ENCODE results near the gene DNAH9. TPM values are rescaled to one million over a fixed set of nuclear protein-coding genes. Genes with fewer than 3 reads are reported as not detected.
A peak's percentile ranks its signal among the peaks of the same experiment; 100 is the strongest.

DNAH9 gene
- total and polyA plus RNA-seq, 2 of the 8 experiments (the other 6 are each of a cell fraction or from before 2014, with no cell fraction given), result 0.21 to 0.86 TPM

- H3K4me2 ChIP-seq (ENCODE audit: insufficient read depth in 1 of 2, low read depth in 2 of 2, low read length in 2 of 2), result no peak overlapping the region
- H4K8ac ChIP-seq (ENCODE audit: extremely low read depth, insufficient read depth, low read length), result no peak overlapping the region
- H3K4me3 ChIP-seq (ENCODE audit: extremely low read depth in 1 of 4, insufficient read depth in 2 of 4, low read depth in 3 of 4, low read length in 4 of 4), result no peak overlapping the region
- no peak overlapping the region for H3K56ac ChIP-seq (replicated peaks; ENCODE audit: insufficient read length, low read depth, low read length)
- 79% methylated on average over 10 of the region's 10 CpGs; no CpG with 5 or more reads in 1 of the 2 experiments for WGBS, 2 experiments (ENCODE audit: extremely low coverage in 1 of 2, insufficient coverage in 1 of 2, insufficient read length in 1 of 2, insufficient replicate concordance in 2 of 2, low coverage in 1 of 2, low lambda C conversion rate in 2 of 2, missing lambda C conversion rate in 1 of 2)
- H3K4me1 ChIP-seq (replicated peaks in 1 of 4; ENCODE audit: control insufficient read depth in 3 of 4, insufficient read depth in 4 of 4, low read length in 3 of 4), result no peaks in the 10 kb centered on the region
- no peak overlapping the region for H3K14ac ChIP-seq (ENCODE audit: insufficient read length)
- no peaks in the 10 kb centered on the region for H3K79me1 ChIP-seq (ENCODE audit: low read depth, low read length)
- H3K79me2 ChIP-seq (ENCODE audit: control insufficient read depth in 1 of 2, insufficient read depth in 2 of 2, low read length in 2 of 2), result no peaks in the 10 kb centered on the region
- ChIA-PET CTCF (ENCODE audit: partially characterized antibody) (interaction anchor here (0.7 to 1.2 kb wide), 4 partner anchors 13 to 108 kb away, joined by 3 to 6 read pairs (median 3); no protein-coding TSS in a partner anchor), POLR2A (ENCODE audit: partially characterized antibody) (interaction anchor here (0.9 kb wide), 1 partner anchor 119 kb away, joined by 3 read pairs; no protein-coding TSS in a partner anchor)
- no peak overlapping the region for H3K9ac ChIP-seq (replicated peaks in 1 of 4; ENCODE audit: extremely low read depth in 1 of 4, low read depth in 3 of 4, low read length in 3 of 4)
- no peak overlapping the region for H2BK20ac ChIP-seq (ENCODE audit: low read length)
- H2BK12ac ChIP-seq (ENCODE audit: low read depth, low read length), result no peak overlapping the region
- no peaks in the 10 kb centered on the region for H3K23me2 ChIP-seq (ENCODE audit: low read depth, low read length)
- no peak overlapping the region for H3K23ac ChIP-seq (ENCODE audit: insufficient read length)
- no peak overlapping the region for H3K18ac ChIP-seq (ENCODE audit: extremely low read depth, low read length)
- H4K5ac ChIP-seq (ENCODE audit: insufficient read length, low read depth, low read length), result no peak overlapping the region
- peaks cover 12 to 17% of the 10 kb centered on the region in 2 experiments; a peak in 3 of 4 replicates for H3K9me3 ChIP-seq (ENCODE audit: insufficient read depth in 2 of 2, low read depth in 1 of 2, low read length in 1 of 2)
- FAIRE-seq (no peak), DNase-seq (ENCODE audit: low read depth in 1 of 2, low spot score in 2 of 2) (no peak)
- peak overlapping the region; percentile 91 for H2AFZ ChIP-seq (ENCODE audit: low read length)
- no peak overlapping the region for H3K4ac ChIP-seq (replicated peaks; ENCODE audit: insufficient read length, low read depth, low read length)
- H2BK120ac ChIP-seq (replicated peaks; ENCODE audit: low read depth, low read length), result no peak overlapping the region
- no peak overlapping the region for H2BK5ac ChIP-seq (ENCODE audit: low read depth, low read length)
- H3K27me3 ChIP-seq (replicated peaks in 1 of 4; ENCODE audit: control insufficient read depth in 3 of 4, extremely low read depth in 1 of 4, insufficient read depth in 3 of 4, low read length in 3 of 4), result no peaks in the 10 kb centered on the region
- no peaks in the 10 kb centered on the region for H4K20me1 ChIP-seq (replicated peaks in 1 of 2; ENCODE audit: control insufficient read depth in 1 of 2, insufficient read depth in 2 of 2, low read length in 2 of 2)
- peaks cover 0 to 7% (median 0%) of the 10 kb centered on the region in 4 experiments; a peak in 1 of 8 replicates for H3K36me3 ChIP-seq (ENCODE audit: control insufficient read depth in 2 of 4, insufficient read depth in 4 of 4, low read length in 3 of 4)
- H2BK15ac ChIP-seq (ENCODE audit: low read length), result no peak overlapping the region
- no peak overlapping the region for H4K91ac ChIP-seq (replicated peaks; ENCODE audit: insufficient read length, low read length)
- TF ChIP-seq CBX8 (IDR thresholded peaks at IDR 0.05; ENCODE audit: borderline replicate concordance, low read depth, low read length) (no peak), MAFK (IDR thresholded peaks at IDR 0.05; ENCODE audit: low read depth, low read length) (no peak), RAD21 (IDR thresholded peaks at IDR 0.05 in 1 of 2, conservative IDR thresholded peaks at IDR 0.05 in 1 of 2; ENCODE audit: low read depth in 2 of 2, low read length in 2 of 2) (peak; percentile 30 to 45; a peak in 3 of 4 replicates), CTCF (IDR thresholded peaks at IDR 0.05; ENCODE audit: control extremely low read depth in 1 of 3, insufficient read depth in 1 of 3, low read depth in 1 of 3, low read length in 3 of 3) (peak; percentile 34 to 66 (median 57); a peak in 2 of 4 replicates), BCL11A (IDR thresholded peaks at IDR 0.05; ENCODE audit: low read depth in 2 of 2, low read length in 2 of 2) (no peak)
- H3K27ac ChIP-seq (ENCODE audit: low read depth, low read length), result no peak overlapping the region
- no peak overlapping the region for H2AK5ac ChIP-seq (ENCODE audit: low read depth, low read length)
These were observed 273.5 kb downstream of the DNAH9 start for GRCh38 chr17:11871773-11872172.

Measured in H1 (cell line).